ENCODE measurements around the gene BGN.

Gene BGN

DNA sequence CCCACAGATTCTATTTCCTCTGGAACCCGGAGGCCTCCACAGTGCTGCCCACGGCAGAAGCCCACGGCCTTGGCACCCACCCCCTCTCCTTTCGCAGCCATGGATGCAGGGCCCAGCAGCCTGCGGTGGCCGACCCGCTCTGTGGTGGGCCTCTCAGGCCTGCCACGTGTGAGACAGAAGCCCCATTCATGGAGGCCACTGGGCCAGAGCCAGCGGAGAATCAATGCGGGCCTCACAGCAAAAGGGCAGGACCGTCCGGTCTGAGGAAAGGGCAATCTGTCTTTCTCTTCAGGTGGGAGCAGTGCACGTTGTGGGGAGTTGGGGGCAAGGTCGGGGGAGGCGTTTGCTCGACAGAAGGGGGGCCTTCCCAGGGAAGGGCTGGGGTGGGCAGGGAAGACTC lies 16.0 kb upstream of the BGN start:
- TF ChIP-seq, protein P1, sequence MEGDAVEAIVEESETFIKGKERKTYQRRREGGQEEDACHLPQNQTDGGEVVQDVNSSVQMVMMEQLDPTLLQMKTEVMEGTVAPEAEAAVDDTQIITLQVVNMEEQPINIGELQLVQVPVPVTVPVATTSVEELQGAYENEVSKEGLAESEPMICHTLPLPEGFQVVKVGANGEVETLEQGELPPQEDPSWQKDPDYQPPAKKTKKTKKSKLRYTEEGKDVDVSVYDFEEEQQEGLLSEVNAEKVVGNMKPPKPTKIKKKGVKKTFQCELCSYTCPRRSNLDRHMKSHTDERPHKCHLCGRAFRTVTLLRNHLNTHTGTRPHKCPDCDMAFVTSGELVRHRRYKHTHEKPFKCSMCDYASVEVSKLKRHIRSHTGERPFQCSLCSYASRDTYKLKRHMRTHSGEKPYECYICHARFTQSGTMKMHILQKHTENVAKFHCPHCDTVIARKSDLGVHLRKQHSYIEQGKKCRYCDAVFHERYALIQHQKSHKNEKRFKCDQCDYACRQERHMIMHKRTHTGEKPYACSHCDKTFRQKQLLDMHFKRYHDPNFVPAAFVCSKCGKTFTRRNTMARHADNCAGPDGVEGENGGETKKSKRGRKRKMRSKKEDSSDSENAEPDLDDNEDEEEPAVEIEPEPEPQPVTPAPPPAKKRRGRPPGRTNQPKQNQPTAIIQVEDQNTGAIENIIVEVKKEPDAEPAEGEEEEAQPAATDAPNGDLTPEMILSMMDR (IDR thresholded peaks at IDR 0.05; ENCODE audit: low read depth, low read length, missing control alignments), result no peak
- in situ Hi-C loops (cut with HindIII; ENCODE audit: low sequenced_read_pairs), result no loop called here
- H3K4me3 ChIP-seq (ENCODE audit: low read depth, low read length), result no peak overlapping the region
- DNase-seq (ENCODE audit: low read depth), result no peak

DNA sequence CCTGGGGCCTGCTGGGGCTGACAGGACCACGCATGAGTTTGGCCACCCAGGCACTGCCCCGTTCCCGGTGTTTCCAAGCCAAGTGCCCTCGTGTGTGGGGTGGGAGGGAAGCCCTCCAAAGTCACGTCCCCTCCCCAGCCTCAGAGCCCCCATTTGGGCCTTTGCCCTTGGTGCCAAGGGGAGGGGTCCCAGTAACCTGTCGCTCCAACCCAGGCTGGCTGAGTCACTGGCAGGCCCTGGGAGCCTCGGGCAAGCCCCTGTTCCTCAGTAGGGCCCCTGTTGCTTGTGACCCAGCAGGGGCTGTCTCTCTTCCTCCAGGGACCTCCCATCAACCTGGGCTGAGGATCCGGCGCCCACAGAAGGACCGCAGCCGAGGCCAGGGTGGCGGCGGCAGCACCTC lies 13.7 kb upstream of the BGN start:
- TF ChIP-seq, protein P1 (IDR thresholded peaks at IDR 0.05; ENCODE audit: low read depth, low read length, missing control alignments), result no peak
- no peak overlapping the region for H3K4me3 ChIP-seq (ENCODE audit: low read depth, low read length)
- in situ Hi-C loops (cut with HindIII; ENCODE audit: low sequenced_read_pairs), result no loop called here
- DNase-seq (ENCODE audit: low read depth), result no peak

DNA sequence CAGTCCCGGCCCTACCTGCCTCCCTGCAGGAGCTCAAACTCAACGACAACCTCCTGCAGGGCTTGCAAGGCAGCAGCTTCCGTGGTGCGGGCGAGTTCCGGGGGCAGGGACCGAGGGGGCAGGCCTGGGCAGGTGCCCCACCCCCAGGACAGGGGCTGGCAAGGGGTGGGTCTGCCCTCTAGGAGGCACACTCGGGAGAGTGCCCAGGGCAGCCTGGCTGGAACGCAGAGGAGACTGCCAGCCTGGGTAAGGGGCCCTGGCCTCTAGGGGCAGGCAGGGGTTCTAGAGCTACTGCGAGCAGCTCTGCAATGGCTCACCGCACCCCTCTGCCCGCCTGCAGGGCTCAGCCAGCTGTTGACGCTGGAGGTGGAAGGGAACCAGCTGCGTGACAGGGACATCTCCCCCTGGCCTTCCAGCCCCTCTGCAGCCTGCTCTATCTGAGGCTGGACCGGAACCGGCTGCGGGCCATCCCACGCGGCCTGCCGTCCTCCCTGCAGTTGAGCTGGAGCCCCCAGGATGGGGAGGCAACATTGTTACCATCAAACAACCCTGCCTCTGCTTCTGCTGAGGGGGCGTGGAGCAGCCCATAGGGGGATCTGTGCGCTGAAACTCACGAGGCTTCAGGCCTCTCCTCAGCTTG lies 12.3 kb upstream of the BGN start:
- no peak for DNase-seq (ENCODE audit: low read depth)
- H3K4me3 ChIP-seq (ENCODE audit: low read depth, low read length), result no peak overlapping the region
- in situ Hi-C loops (cut with HindIII; ENCODE audit: low sequenced_read_pairs), result no loop called here
- TF ChIP-seq, protein P1 (IDR thresholded peaks at IDR 0.05; ENCODE audit: low read depth, low read length, missing control alignments), result no peak

DNA sequence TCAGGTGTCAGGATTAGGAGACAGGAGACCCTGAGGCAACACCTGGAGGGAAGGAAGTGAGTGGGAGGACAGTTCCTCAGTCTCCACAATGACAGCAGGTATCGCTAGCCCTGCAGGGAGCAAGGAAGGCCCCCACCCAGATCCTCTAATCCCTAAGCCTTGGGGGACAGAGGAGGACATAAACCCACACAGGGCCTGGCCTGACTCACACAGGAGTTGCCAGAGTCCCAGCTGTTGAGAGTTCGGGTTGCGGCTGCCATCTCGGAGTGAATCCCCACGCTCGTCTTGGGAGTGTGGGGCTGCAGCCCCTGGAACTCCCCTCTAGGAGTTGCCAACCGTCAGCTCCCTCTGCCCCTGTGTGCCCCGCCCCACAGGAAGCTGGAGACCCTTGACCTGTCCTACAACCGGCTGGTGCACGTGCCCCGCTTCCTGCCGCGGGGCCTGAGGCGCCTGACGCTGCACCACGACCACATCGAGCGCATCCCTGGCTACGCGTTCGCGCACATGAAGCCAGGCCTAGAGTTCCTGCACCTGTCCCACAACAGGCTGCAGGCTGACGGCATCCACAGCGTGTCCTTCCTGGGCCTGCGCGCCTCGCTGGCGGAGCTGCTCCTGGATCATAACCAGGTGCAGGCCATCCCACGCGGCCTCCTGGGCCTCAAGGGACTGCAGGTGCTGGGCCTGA lies 9.2 kb upstream of the BGN start:
- no peak for DNase-seq (ENCODE audit: low read depth)
- in situ Hi-C loops (cut with HindIII; ENCODE audit: low sequenced_read_pairs), result no loop called here
- TF ChIP-seq, protein P1 (IDR thresholded peaks at IDR 0.05; ENCODE audit: low read depth, low read length, missing control alignments), result no peak
- H3K4me3 ChIP-seq (ENCODE audit: low read depth, low read length), result no peak overlapping the region

DNA sequence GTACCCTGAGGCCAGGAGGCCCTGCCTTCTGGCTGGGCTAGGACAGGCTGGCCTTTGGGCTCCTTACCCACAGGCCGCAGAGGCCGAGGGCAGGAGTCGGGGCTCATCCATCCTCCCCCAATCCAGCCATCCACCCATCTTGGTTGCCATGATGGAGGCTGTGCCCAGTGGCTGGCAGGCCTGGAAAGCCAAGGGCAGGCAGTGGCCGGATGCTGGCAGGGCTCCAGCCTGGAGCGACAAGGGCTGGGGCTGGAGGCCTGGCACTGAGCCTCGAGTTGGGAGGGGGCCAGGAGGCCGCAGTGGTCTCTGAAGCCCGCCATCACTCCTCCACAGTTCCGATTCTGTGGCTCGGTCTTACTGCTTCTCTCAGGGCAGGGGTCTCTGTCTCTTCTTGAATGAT lies 8.6 kb upstream of the BGN start:
- no peak for DNase-seq (ENCODE audit: low read depth)
- in situ Hi-C loops (cut with HindIII; ENCODE audit: low sequenced_read_pairs), result no loop called here
- no peak overlapping the region for H3K4me3 ChIP-seq (ENCODE audit: low read depth, low read length)
- TF ChIP-seq, protein P1 (IDR thresholded peaks at IDR 0.05; ENCODE audit: low read depth, low read length, missing control alignments), result no peak

DNA sequence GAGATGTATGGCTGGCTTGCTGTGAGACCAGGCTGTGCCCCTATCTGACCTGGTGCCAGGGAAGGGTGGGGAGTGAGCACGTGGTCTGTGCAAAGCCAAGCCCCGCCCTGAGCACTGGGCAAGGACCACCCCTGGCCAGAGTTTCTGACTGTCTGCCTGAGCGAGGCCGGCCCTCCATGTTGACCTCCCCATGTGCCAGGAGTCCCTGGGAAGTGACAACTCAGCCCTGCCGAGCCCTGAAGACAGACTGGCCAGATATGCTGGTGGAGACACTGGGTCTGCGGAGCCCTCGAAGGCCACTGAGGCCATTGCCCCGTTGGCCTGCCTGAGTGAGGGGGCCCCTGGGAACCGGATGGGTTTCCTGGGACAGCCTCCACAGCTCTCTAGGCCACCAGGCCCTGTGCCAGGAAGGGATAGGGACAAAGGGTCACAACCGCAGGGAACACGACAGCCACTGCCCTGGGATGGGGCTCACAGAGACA lies 7.1 kb upstream of the BGN start:
- in situ Hi-C loops (cut with HindIII; ENCODE audit: low sequenced_read_pairs), result no loop called here
- H3K4me3 ChIP-seq (ENCODE audit: low read depth, low read length), result no peak overlapping the region
- DNase-seq (ENCODE audit: low read depth), result no peak
- TF ChIP-seq, protein P1 (IDR thresholded peaks at IDR 0.05; ENCODE audit: low read depth, low read length, missing control alignments), result no peak

All from astrocyte of the cerebellum (primary cell).